ENCODE results near the gene UBR3. TPM values are rescaled to one million over a fixed set of nuclear protein-coding genes. Genes with fewer than 3 reads are reported as not detected.

The UBR3 gene
- total and polyA plus RNA-seq, 8 donors: 4.8 to 151 (median 37.3) TPM

DNA sequence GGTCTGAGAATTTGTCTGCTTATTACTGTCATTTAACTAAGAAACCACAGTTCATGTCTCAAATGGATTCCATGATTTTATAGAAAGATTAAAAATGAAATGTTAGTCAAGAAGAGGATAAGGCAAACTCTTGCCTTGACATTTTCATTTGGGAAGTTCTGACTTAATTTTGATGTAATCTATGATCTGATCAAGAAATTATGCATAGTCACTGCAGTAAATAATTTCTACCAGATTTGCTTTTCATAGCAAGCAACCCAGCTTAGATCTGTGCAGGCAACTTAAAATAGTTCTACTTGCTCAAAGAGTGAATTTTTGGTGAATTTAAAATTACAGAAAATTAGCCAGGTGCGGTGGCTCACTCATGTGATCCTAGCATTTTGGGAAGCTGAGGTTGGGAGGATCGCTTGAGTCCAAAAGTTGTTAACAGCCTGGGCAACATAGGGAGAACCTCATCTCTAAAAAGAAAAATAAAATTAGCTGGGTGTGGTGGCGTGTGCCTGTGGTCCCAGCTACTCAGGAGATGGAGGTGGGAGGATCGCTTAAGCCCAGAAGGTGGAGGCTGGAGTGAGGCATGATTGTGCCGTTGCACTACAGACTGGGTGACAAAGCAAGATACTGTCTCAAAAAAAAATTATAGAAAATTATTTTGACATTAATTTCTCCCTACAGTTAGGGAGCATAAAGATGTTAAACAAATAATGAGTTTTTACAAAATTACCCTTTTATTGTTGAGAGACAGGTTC, 192.0 kb downstream of the UBR3 start:
- H3K4me3 ChIP-seq: no peak overlapping the region
- no peaks in the 10 kb centered on the region for H3K4me1 ChIP-seq
- no peak for TF ChIP-seq POLR2AphosphoS5 (IDR thresholded peaks at IDR 0.05)
- TF ChIP-seq POLR2A (IDR thresholded peaks at IDR 0.05): no peak
- TF ChIP-seq, protein P1, sequence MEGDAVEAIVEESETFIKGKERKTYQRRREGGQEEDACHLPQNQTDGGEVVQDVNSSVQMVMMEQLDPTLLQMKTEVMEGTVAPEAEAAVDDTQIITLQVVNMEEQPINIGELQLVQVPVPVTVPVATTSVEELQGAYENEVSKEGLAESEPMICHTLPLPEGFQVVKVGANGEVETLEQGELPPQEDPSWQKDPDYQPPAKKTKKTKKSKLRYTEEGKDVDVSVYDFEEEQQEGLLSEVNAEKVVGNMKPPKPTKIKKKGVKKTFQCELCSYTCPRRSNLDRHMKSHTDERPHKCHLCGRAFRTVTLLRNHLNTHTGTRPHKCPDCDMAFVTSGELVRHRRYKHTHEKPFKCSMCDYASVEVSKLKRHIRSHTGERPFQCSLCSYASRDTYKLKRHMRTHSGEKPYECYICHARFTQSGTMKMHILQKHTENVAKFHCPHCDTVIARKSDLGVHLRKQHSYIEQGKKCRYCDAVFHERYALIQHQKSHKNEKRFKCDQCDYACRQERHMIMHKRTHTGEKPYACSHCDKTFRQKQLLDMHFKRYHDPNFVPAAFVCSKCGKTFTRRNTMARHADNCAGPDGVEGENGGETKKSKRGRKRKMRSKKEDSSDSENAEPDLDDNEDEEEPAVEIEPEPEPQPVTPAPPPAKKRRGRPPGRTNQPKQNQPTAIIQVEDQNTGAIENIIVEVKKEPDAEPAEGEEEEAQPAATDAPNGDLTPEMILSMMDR (IDR thresholded peaks at IDR 0.05): no peak
- peaks cover 0 to 27% (median 15%) of the 10 kb centered on the region in 4 donors for H3K36me3 ChIP-seq
- H3K27ac ChIP-seq: no peak overlapping the region
- H3K27me3 ChIP-seq: no peaks in the 10 kb centered on the region
- DNase-seq: no peak
- H3K9me3 ChIP-seq: no peaks in the 10 kb centered on the region
- WGBS, 5 donors: 96 to 99% (median 99%) methylated on average over 5 of the region's 5 CpGs
- intact Hi-C loops (cut with DNase I; ENCODE audit: low total_unique reads): no loop called here

DNA sequence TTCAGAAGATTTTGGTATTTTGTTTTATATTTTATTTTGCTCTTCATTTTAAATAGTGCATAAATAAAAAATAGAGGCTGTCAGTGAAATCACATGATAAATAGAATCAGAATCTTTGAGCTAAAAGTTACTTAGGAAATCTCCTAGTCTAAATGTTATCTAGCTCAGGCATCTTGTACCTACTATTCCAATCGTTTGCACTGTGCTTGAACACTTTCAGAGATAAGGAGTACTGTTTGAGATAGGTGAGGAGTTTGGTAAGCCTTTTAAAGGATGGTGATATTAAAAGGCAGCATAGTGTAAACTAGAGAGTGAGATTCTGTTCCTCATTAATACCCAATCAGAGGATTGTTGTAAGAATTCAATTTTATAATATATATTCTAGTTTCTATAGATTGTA, 193.5 kb downstream of the UBR3 start:
- peaks cover 0 to 27% (median 15%) of the 10 kb centered on the region in 4 donors for H3K36me3 ChIP-seq
- intact Hi-C loops (cut with DNase I; ENCODE audit: low total_unique reads): no loop called here
- no peaks in the 10 kb centered on the region for H3K27me3 ChIP-seq
- no peaks in the 10 kb centered on the region for H3K4me1 ChIP-seq
- H3K4me3 ChIP-seq: no peak overlapping the region
- H3K27ac ChIP-seq: no peak overlapping the region
- H3K9me3 ChIP-seq: no peaks in the 10 kb centered on the region
- no peak for DNase-seq
- TF ChIP-seq EP300 (IDR thresholded peaks at IDR 0.05): no peak
- 11 to 46% (median 31%) methylated on average over 1 of the region's 1 CpG for WGBS, 5 donors

DNA sequence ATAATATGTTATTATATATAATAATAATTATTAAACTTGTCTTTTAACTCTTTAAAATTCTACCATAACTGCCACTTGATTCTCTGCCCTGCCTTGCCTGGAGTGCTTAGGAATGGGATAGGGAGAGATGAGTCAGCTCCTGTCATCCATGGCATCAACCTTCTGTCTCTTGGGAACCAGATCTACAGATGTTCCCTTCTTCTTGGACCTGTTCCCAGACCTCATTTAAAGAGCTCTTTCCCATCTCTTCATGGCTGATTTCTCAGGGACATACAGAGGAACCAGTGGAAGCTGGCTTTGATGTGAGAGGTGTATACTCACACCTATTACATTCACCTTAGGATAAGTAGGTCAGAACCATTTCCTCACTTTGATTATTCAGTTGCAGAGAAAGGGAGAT, 195.4 kb downstream of the UBR3 start:
- H3K36me3 ChIP-seq: peaks cover 0 to 27% (median 15%) of the 10 kb centered on the region in 4 donors
- H3K27ac ChIP-seq: no peak overlapping the region
- no peaks in the 10 kb centered on the region for H3K27me3 ChIP-seq
- peak in 1 of 2 donors; percentile 30 for DNase-seq
- no peaks in the 10 kb centered on the region for H3K4me1 ChIP-seq
- H3K4me3 ChIP-seq: no peak overlapping the region
- no peaks in the 10 kb centered on the region for H3K9me3 ChIP-seq
- intact Hi-C loops (cut with DNase I; ENCODE audit: low total_unique reads): no loop called here
- TF ChIP-seq EP300 (IDR thresholded peaks at IDR 0.05): no peak
- no peak for TF ChIP-seq POLR2A (IDR thresholded peaks at IDR 0.05)
- no peak for TF ChIP-seq POLR2AphosphoS5 (IDR thresholded peaks at IDR 0.05)
- TF ChIP-seq, protein P1 (IDR thresholded peaks at IDR 0.05): no peak

DNA sequence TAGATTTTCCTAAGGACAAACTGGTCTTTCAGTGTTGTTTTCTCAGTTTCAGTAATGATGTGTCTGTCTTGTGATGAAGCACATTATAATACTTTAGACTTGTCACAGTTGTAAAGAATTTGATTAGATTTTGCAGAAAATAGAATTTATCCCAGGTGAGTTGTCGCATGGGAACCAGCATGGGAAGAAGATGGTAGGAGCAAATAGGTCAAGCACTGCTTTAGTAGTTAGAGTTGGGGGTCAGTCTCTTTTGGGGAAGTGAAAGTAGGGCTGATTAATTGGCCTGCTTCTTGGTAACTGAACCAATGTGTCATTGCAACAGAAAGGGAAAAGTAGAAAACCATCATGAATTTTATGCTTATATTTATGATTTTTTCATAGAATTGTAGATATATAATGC, 197.5 kb downstream of the UBR3 start:
- TF ChIP-seq POLR2A (IDR thresholded peaks at IDR 0.05) (no peak), POLR2AphosphoS5 (IDR thresholded peaks at IDR 0.05) (no peak), EP300 (IDR thresholded peaks at IDR 0.05) (no peak)
- TF ChIP-seq, protein P1 (IDR thresholded peaks at IDR 0.05): no peak

DNA sequence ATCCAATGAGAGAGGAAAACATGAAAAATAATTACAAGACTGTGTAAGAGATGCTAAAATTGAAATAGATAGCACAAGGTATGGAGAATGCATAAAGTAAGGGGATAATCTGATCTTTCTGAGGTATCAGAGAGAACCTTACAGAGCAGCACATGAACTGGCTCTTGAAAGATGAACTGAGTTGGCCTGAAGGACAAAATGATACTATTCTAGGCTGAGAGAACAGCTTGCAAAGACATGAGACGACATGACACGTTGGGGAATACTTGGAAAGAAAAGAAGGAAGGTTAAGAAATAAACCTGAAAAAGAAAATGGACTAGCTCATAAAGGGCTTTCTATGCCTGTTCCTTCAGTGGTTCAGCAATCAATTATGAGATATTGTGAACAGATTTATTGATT, 198.0 kb downstream of the UBR3 start:
- H3K9me3 ChIP-seq: no peaks in the 10 kb centered on the region
- no peak for DNase-seq
- 86 to 97% (median 95%) methylated on average over 2 of the region's 2 CpGs for WGBS, 5 donors
- no peaks in the 10 kb centered on the region for H3K27me3 ChIP-seq
- H3K4me1 ChIP-seq: no peaks in the 10 kb centered on the region
- peaks cover 0 to 34% (median 30%) of the 10 kb centered on the region in 4 donors for H3K36me3 ChIP-seq
- intact Hi-C loops (cut with DNase I; ENCODE audit: low total_unique reads): no loop called here
- TF ChIP-seq EP300 (IDR thresholded peaks at IDR 0.05) (no peak), POLR2A (IDR thresholded peaks at IDR 0.05) (no peak), POLR2AphosphoS5 (IDR thresholded peaks at IDR 0.05) (no peak)
- TF ChIP-seq, protein P1 (IDR thresholded peaks at IDR 0.05): no peak
- H3K27ac ChIP-seq: no peak overlapping the region
- no peak overlapping the region for H3K4me3 ChIP-seq

More for the DNA sequence above, 197.5 kb downstream of the UBR3 start:
- Histone ChIP-seq H3K4me3 (no peak overlapping the region), H3K36me3 (peaks cover 0 to 29% (median 25%) of the 10 kb centered on the region in 4 donors), H3K9me3 (no peaks in the 10 kb centered on the region), H3K27me3 (no peaks in the 10 kb centered on the region), H3K4me1 (no peaks in the 10 kb centered on the region), H3K27ac (no peak overlapping the region)
- intact Hi-C loops (cut with DNase I; ENCODE audit: low total_unique reads): no loop called here
- 93 to 99% (median 94%) methylated on average over 1 of the region's 1 CpG for WGBS, 5 donors
- no peak for DNase-seq
